Measurements from ENCODE around the gene MRPL40. TPM values are rescaled to one million over a fixed set of nuclear protein-coding genes. Genes with fewer than 3 reads are reported as not detected.

Gene MRPL40
- total RNA-seq, 1 donor from 2014 or later = 19.9 TPM

DNA sequence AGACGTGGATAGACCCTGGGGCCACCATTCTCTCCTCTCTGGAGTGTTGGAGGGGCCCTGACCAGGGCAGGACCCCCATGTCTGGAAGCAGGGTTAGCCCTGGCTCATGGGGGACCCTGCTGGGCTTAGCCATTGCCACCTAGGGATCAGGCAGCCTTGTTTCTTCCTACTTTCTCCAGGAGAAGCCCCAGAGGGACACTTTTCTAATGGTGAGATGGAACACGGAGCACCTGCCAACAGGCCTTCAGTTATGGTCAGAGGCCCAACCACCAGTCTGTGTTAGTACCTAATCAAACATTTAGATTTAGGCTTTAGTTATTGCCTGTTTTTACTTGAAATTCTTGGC lies 17.1 kb downstream of the MRPL40 start:
- Mint-ChIP-seq H3K9me3 (ENCODE audit: unreplicated experiment) (no peaks in the 10 kb centered on the region), H3K27ac (ENCODE audit: unreplicated experiment) (no peak overlapping the region), H3K36me3 (ENCODE audit: low read depth, unreplicated experiment) (peaks cover 9% of the 10 kb centered on the region), H3K4me3 (ENCODE audit: unreplicated experiment) (no peak overlapping the region), H3K4me1 (ENCODE audit: unreplicated experiment) (peaks cover 26% of the 10 kb centered on the region), H3K27me3 (ENCODE audit: unreplicated experiment) (peaks cover 8% of the 10 kb centered on the region)
- no peak for TF ChIP-seq CTCF (IDR thresholded peaks at IDR 0.05; ENCODE audit: unreplicated experiment)
- no peak for DNase-seq (ENCODE audit: low spot score)

DNA sequence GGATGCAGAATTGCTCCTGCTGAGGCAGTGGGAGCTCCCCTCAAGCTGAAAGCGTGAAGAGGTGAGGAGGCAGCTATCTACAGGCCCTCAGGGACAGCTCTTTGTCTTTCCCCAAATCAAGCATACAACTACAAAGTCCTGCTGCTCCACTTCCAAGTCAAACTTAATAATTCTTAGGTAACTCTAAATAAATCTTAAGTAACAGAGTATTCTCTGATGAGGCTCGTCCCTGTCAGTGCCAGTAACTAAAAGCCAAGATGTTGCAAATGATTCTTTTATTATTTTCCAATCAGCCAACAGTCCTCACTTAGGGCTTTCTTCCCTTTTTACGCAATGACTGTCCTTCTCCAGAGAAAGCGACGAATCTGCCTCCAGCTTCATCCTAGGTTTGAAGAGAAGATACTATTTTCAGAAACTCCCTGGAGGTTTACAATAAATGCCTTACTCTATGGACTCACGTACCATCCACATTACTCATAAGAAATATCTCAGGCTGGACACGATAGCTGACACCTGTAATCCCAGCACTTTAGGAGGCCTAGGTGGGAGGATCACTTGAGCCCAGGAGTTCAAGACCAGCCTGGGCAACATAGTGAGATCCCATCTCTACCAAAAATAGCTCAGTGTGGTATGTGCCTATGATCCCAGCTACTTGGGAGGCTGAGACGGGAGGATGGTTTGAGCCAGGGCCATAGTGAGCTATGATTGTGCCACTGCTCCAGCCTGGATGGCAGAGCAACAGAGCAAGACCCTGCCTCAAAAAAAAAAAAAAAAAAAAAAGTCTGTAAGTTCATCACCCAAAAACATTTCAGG lies 18.2 kb downstream of the MRPL40 start:
- Mint-ChIP-seq H3K9me3 (ENCODE audit: unreplicated experiment) (no peaks in the 10 kb centered on the region), H3K27ac (ENCODE audit: unreplicated experiment) (no peak overlapping the region), H3K4me3 (ENCODE audit: unreplicated experiment) (no peak overlapping the region), H3K27me3 (ENCODE audit: unreplicated experiment) (peaks cover 8% of the 10 kb centered on the region), H3K4me1 (ENCODE audit: unreplicated experiment) (peaks cover 14% of the 10 kb centered on the region), H3K36me3 (ENCODE audit: low read depth, unreplicated experiment) (peaks cover 13% of the 10 kb centered on the region)
- TF ChIP-seq CTCF (IDR thresholded peaks at IDR 0.05; ENCODE audit: unreplicated experiment) = no peak
- DNase-seq (ENCODE audit: low spot score) = no peak

DNA sequence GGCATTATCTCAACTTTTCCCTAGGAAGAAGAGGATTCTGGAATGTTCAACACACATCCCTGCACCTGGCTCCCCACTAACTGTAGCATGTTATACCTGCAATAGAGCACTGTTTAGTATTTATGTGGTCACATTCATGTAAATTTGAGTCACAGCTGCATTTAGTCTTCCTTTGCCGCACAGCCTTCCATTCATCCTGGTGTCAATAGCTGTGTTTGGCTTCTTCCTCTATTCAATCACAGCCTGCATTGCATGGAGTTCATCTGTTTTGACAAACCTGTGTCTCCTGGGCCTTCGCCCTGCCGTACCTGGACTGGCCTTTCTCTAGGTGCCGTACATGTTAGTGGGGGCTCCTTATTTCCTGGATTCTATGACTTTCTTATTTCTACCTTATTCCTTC lies 19.2 kb downstream of the MRPL40 start:
- H3K4me1 Mint-ChIP-seq (ENCODE audit: unreplicated experiment) = peaks cover 9% of the 10 kb centered on the region
- no peak for TF ChIP-seq CTCF (IDR thresholded peaks at IDR 0.05; ENCODE audit: unreplicated experiment)
- no peak overlapping the region for H3K4me3 Mint-ChIP-seq (ENCODE audit: unreplicated experiment)
- no peak overlapping the region for H3K27ac Mint-ChIP-seq (ENCODE audit: unreplicated experiment)
- DNase-seq (ENCODE audit: low spot score) = no peak
- H3K9me3 Mint-ChIP-seq (ENCODE audit: unreplicated experiment) = no peaks in the 10 kb centered on the region
- peaks cover 19% of the 10 kb centered on the region for H3K36me3 Mint-ChIP-seq (ENCODE audit: low read depth, unreplicated experiment)
- peaks cover 5% of the 10 kb centered on the region for H3K27me3 Mint-ChIP-seq (ENCODE audit: unreplicated experiment)

DNA sequence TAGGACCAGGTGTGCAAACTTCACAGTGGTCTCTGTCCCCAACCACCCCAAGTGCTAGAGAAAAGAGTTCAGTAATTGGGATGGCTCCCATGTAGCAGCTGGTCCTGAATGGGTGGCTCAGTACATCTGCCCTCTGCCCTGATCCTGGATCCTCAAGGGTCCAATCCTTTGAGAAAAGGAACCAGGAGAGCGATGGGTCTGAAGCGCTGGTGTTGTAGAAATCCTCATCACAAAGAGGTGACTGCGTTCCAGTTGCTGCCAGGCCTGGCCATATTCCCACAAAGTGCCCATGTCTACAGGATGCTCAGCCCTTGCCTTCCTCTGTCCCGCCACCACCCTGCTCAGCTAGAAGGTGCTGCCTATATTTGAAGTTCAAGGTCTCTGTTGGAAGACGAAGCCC lies 21.4 kb downstream of the MRPL40 start:
- H3K4me1 Mint-ChIP-seq (ENCODE audit: unreplicated experiment) = no peaks in the 10 kb centered on the region
- H3K4me3 Mint-ChIP-seq (ENCODE audit: unreplicated experiment) = no peak overlapping the region
- no peak for TF ChIP-seq CTCF (IDR thresholded peaks at IDR 0.05; ENCODE audit: unreplicated experiment)
- H3K27ac Mint-ChIP-seq (ENCODE audit: unreplicated experiment) = no peak overlapping the region
- H3K9me3 Mint-ChIP-seq (ENCODE audit: unreplicated experiment) = no peaks in the 10 kb centered on the region
- H3K27me3 Mint-ChIP-seq (ENCODE audit: unreplicated experiment) = peaks cover 3% of the 10 kb centered on the region
- DNase-seq (ENCODE audit: low spot score) = no peak
- H3K36me3 Mint-ChIP-seq (ENCODE audit: low read depth, unreplicated experiment) = peaks cover 25% of the 10 kb centered on the region

GRCh38 chr22:19454156-19454555 lies 21.8 kb downstream of the MRPL40 start:
- Mint-ChIP-seq H3K4me3 (ENCODE audit: unreplicated experiment) (peak overlapping the region; percentile 52), H3K27ac (ENCODE audit: unreplicated experiment) (no peak overlapping the region), H3K9me3 (ENCODE audit: unreplicated experiment) (no peaks in the 10 kb centered on the region)

More at GRCh38 chr22:19454156-19454555, 21.8 kb downstream of the MRPL40 start:
- Mint-ChIP-seq H3K27me3 (ENCODE audit: unreplicated experiment) (peaks cover 3% of the 10 kb centered on the region), H3K36me3 (ENCODE audit: low read depth, unreplicated experiment) (peaks cover 25% of the 10 kb centered on the region), H3K4me1 (ENCODE audit: unreplicated experiment) (no peaks in the 10 kb centered on the region)
- DNase-seq (ENCODE audit: low spot score) = no peak
- no peak for TF ChIP-seq CTCF (IDR thresholded peaks at IDR 0.05; ENCODE audit: unreplicated experiment)
